Measurements from ENCODE around the gene FLII.
A peak's percentile ranks its signal among the peaks of the same experiment; 100 is the strongest.

Gene FLII

GRCh38 chr17:18260332-18261145 is 2.0 kb upstream of the FLII start, which contains the start of gene MIEF2:
MIEF2 (plus strand) TSS chr17:18260662; CDS start chr17:18262721, 2,059 bp downstream.
- no peak for TF ChIP-seq CTCF (IDR thresholded peaks at IDR 0.05; ENCODE audit: low read depth, low read length)
- peak; percentile 94 for DNase-seq (ENCODE audit: low read depth, low spot score)
- in situ Hi-C loops (cut with HindIII; ENCODE audit: low sequenced_read_pairs): no loop called here
- H3K4me3 ChIP-seq (ENCODE audit: low read depth, low read length): peak within 1 kb of the TSS; percentile 76

GRCh38 chr17:18259621-18260331 is 1.2 kb upstream of the FLII start:
- H3K4me3 ChIP-seq (ENCODE audit: low read depth, low read length): peak overlapping the region; percentile 76
- DNase-seq (ENCODE audit: low read depth, low spot score): no peak
- in situ Hi-C loops (cut with HindIII; ENCODE audit: low sequenced_read_pairs): no loop called here
- TF ChIP-seq CTCF (IDR thresholded peaks at IDR 0.05; ENCODE audit: low read depth, low read length): no peak

- peak overlapping the region; percentile 79 for H3K4me3 ChIP-seq (ENCODE audit: low read depth, low read length)
- DNase-seq (ENCODE audit: low read depth, low spot score): peak; percentile 66
- in situ Hi-C loops (cut with HindIII; ENCODE audit: low sequenced_read_pairs): no loop called here
- TF ChIP-seq CTCF (IDR thresholded peaks at IDR 0.05; ENCODE audit: low read depth, low read length): no peak
Measured at GRCh38 chr17:18257982-18258355, 569 bp downstream of the FLII start.

GRCh38 chr17:18257268-18257981 is 1.1 kb downstream of the FLII start:
- no peak for TF ChIP-seq CTCF (IDR thresholded peaks at IDR 0.05; ENCODE audit: low read depth, low read length)
- in situ Hi-C loops (cut with HindIII; ENCODE audit: low sequenced_read_pairs): no loop called here
- no peak for DNase-seq (ENCODE audit: low read depth, low spot score)
- peak overlapping the region; percentile 79 for H3K4me3 ChIP-seq (ENCODE audit: low read depth, low read length)

GRCh38 chr17:18256776-18257175 is 1.8 kb downstream of the FLII start:
- TF ChIP-seq CTCF (IDR thresholded peaks at IDR 0.05; ENCODE audit: low read depth, low read length): no peak
- no peak overlapping the region for H3K4me3 ChIP-seq (ENCODE audit: low read depth, low read length)
- DNase-seq (ENCODE audit: low read depth, low spot score): no peak
- in situ Hi-C loops (cut with HindIII; ENCODE audit: low sequenced_read_pairs): no loop called here

- H3K4me3 ChIP-seq (ENCODE audit: low read depth, low read length): no peak overlapping the region
- no peak for TF ChIP-seq CTCF (IDR thresholded peaks at IDR 0.05; ENCODE audit: low read depth, low read length)
- in situ Hi-C loops (cut with HindIII; ENCODE audit: low sequenced_read_pairs): no loop called here
- no peak for DNase-seq (ENCODE audit: low read depth, low spot score)
Measured at GRCh38 chr17:18256351-18256750, 2.2 kb downstream of the FLII start.
